ENCODE data around the gene LTBP2.

The LTBP2 gene

DNA sequence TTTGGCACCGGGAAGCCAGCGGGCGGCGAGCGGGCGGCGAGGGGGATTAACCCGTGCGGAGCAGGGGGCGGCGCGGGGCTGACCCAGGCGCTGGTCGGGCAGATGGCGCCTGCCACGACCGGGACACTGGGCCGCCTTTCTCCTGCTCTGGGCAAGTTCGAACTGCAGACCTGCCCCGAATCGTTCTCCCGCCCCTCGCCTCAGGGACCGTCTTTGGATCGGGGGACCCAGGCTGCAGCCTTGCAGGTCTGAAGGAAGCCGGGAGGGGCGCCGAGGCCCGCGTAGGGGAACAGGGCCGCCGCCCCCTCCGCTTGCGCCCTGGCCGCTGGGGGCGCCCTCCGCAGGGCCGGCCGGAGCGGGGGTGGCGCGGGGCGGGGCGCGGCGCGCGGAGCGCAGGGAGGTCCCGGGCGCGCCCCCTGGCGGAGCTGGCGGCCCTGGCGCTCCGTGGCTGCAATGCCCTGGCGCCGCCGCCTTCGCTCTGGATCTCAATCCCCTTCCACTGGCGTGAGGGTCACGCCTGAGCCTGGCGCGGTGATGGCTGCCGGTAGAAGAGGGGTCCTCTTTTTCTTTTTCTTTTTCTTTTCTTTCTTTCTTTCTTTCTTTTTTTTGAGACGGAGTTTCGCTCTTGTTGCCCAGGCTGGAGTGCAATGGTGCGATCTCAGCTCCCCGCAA lies 449 bp upstream of the LTBP2 start:
- TF ChIP-seq, protein P1, sequence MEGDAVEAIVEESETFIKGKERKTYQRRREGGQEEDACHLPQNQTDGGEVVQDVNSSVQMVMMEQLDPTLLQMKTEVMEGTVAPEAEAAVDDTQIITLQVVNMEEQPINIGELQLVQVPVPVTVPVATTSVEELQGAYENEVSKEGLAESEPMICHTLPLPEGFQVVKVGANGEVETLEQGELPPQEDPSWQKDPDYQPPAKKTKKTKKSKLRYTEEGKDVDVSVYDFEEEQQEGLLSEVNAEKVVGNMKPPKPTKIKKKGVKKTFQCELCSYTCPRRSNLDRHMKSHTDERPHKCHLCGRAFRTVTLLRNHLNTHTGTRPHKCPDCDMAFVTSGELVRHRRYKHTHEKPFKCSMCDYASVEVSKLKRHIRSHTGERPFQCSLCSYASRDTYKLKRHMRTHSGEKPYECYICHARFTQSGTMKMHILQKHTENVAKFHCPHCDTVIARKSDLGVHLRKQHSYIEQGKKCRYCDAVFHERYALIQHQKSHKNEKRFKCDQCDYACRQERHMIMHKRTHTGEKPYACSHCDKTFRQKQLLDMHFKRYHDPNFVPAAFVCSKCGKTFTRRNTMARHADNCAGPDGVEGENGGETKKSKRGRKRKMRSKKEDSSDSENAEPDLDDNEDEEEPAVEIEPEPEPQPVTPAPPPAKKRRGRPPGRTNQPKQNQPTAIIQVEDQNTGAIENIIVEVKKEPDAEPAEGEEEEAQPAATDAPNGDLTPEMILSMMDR (conservative IDR thresholded peaks at IDR 0.05; ENCODE audit: low read depth, low read length) = peak; percentile 51
- DNase-seq (ENCODE audit: low read depth) = peak; percentile 39
- H3K4me3 ChIP-seq (ENCODE audit: low read length) = peak overlapping the region; percentile 64

DNA sequence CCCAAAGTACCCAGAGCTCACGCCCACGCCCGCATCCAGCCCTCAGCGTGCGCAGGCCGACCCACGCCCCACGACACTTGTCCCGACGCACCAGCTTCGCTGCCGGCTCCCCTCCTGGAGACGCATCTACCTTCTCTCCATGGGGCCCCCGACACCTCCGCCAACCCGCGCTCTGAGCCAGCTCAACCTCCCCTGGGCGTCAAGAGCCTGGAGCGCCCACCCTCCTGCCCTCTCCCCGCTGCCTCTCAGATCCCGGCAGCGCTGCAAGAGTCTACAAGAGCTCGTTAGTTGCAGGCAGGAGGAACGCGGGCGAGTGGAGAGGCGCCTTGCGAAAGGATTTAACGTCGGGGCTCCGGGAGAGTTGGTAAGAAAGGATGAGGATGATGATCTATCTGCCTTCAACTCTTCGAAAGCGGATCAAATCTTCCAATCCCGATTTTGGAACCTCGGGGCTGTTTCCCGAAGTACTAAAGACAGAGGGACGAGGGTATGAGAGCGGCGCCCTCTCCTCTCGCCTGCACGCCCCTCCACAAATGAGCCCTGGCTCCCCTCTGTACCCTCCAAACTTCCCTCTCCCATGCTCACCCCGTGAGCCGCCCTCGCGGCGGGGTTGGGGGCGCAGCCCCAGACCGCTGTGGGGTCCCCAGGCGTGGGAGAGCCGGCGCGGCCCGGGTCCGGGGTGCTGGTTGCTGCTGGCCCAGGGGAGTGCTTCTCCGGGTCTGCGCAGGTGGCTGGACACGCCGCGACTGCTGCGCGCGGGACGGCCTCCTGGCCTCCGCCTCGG lies 979 bp downstream of the LTBP2 start:
- DNase-seq (ENCODE audit: low read depth) = no peak
- TF ChIP-seq, protein P1 (conservative IDR thresholded peaks at IDR 0.05; ENCODE audit: low read depth, low read length) = no peak
- peak overlapping the region; percentile 64 for H3K4me3 ChIP-seq (ENCODE audit: low read length)

DNA sequence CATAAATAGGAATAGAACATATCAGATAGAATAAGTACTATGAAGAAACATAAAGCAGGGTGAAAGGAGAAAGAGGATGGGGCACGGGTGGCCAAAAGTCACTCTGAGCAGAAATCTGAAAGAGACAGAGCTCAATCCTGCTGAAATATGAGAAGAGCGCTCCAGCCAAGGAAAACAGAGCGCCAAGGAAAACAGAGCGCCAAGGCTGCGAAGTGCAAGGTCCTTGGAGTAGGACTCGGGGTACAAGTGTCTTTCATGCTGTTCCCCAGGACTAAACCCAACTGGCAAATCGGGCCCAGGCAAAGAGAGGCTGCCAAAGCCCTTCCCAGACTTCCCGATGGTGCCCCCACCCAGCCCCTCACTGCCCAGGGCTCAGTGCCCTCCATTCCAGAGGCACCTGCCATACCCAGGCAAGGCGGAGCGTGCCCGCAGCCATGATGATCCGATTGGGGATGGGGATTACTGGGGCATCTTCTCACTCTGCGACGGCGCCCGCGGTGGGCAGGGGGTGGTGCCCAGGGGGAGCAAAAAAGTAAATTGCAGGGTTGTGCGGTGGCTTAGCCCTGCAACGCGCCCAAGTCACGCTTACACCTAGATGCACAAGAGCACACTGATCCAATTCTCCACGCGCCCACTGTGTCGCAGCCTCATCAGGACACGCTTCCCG lies 1.7 kb downstream of the LTBP2 start:
- DNase-seq (ENCODE audit: low read depth) = no peak
- TF ChIP-seq, protein P1 (conservative IDR thresholded peaks at IDR 0.05; ENCODE audit: low read depth, low read length) = no peak
- H3K4me3 ChIP-seq (ENCODE audit: low read length) = peak overlapping the region; percentile 64

DNA sequence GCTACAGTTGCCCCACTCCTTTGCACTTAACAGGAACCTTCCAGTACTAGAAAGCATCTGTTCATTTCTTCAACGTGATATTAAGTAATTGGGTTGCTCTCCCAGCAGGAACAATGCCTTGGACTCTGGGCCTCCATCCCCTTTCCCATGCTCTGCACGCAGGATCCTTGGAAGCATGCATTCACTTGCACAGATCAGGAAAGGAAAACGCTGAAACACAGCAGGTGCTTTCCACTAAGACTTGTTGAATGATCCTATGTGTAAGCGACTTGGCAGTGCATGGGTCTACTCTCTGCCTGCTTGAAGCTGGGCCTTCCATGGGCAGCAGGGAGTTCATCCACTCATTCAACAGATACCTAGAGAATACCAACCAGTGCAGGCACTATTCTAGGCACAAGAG lies 2.3 kb downstream of the LTBP2 start:
- H3K4me3 ChIP-seq (ENCODE audit: low read length) = peak overlapping the region; percentile 64
- TF ChIP-seq, protein P1 (conservative IDR thresholded peaks at IDR 0.05; ENCODE audit: low read depth, low read length) = no peak
- no peak for DNase-seq (ENCODE audit: low read depth)

DNA sequence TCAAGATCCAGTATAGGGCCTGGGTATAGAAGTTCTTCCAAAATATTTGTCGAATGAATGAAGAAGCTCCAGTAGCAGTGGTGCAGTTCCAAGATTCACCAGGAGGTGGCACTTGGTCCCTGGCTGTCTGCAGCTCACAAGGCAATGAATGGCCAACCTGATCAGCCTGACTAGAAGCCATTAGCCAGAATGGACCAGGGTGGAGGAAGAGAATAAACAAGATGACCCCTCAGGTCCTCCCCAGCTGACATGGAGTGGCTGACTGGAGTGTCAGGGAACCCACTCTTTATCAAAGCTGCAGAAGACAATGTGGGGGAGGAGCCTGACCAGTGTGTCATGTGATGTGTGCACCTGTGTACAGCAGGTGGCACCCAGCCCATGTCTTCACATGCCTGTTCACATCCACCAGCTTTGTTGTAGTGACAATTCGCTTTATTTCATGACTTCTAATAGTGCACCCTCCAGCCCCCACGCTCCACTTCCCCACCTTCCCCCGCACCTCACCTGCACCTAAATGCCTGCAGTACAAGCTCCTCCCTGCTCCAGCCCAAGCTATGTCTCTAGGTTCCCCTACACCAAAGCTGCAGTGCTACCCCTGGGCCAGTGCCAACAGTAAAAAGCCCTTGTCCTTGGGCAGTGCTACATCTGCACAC lies 3.0 kb downstream of the LTBP2 start:
- peak overlapping the region; percentile 64 for H3K4me3 ChIP-seq (ENCODE audit: low read length)
- DNase-seq (ENCODE audit: low read depth) = peak; percentile 48
- TF ChIP-seq, protein P1 (conservative IDR thresholded peaks at IDR 0.05; ENCODE audit: low read depth, low read length) = peak; percentile 99

DNA sequence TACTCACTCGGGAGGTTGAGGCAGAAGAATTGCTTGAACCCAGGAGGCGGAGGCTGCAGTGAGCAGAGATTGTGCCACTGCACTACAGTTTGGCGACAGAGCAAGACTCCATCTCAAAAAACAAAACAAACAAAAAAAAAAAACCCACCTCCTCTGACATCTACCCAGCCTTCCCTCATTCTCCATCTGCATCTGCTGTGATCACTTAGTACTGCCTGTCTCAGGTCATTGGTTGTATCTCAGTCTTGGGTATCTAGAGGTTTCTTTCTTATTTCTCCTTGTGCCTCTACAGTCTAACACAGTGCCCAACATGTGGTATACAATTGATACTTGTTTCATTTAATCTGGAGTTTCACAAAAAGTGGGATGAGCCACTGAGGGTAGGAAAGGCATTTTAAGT lies 5.3 kb downstream of the LTBP2 start:
- H3K4me3 ChIP-seq (ENCODE audit: low read length) = no peak overlapping the region
- TF ChIP-seq, protein P1 (conservative IDR thresholded peaks at IDR 0.05; ENCODE audit: low read depth, low read length) = no peak
- DNase-seq (ENCODE audit: low read depth) = no peak
